DMS 273 treated with DMSO at 0.1 percent for 48 hours (cell line): ENCODE results near the gene BCAS2.
"Not testable (repeated sequence)": the region's sequence is repeated elsewhere in the genome, so short reads cannot be mapped to it uniquely, and the experiment has no call there.

Experiments used
- DNase-seq: peaks from one replicate; lab custom pipeline; 2025; lab: John Stamatoyannopoulos, UW

The BCAS2 gene

DNA sequence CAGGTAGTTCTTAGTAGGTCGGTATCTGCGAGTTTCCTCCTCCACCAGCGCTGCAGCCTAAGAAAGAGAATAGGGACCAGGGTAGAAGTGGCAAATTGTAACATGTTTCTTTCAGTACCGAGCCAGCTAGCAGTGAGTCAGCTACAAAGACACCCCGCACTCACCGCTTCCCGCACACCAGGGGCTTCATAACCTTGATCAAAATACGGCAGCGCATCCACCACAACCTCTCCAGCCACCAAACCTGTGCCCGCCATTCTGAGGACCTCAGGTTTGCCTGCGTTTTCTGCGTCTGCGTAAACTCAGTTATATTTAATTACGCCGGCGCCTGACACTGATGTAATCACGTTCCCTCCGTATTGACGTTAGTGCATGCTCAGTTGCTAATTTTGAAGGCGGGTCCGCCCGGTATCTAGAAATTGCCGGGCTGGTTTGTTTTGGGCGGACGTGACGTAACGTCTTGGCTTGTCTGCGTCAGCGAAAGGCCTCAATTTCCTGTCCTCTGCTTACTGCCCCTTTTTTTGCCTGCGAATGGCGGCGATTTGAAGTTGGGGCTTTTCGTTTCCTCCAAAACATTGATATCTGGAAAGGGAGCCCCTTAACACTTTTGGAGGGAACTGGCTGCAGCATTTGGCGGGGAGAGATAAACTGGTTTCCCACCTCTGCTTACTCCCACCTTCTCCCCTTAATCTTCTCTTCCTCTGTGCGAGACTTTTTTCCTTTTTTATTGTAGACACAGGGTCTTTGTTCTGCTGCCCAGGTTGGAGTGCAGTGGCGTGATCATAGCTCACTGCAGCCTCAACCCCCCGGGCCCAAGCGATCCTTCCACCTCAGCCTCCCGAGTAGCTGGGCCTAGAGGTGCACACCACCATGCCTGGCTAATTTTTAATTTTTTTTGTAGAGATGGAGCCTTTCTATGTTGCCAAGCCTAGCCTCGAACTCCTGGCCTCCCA lies at the start of gene BCAS2:
Gene BCAS2 (minus strand): TSS at position 281 of the 953 bp plus-strand sequence. CDS start 24 bp downstream, at position 257.
- DNase-seq: peak; percentile 96

DNA sequence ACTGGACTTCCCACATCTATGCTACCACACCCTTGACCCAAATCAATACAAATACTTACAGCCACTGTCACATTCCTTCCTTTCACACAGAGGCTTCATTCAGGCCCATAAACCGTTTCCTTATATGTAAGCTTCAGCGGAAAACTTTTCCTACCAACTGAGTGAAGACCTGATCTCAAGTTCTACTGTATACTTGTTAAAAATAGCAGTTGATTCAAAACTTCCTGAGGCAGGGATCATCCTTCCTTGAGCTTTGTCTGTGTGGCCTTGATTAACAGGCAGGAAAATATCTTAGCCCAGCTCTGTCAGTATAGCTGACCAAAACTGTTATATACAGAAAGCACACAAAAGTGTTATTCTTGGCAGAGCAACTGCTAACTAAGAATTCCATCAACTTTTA lies 45.7 kb upstream of the BCAS2 start:
- no peak for DNase-seq

DNA sequence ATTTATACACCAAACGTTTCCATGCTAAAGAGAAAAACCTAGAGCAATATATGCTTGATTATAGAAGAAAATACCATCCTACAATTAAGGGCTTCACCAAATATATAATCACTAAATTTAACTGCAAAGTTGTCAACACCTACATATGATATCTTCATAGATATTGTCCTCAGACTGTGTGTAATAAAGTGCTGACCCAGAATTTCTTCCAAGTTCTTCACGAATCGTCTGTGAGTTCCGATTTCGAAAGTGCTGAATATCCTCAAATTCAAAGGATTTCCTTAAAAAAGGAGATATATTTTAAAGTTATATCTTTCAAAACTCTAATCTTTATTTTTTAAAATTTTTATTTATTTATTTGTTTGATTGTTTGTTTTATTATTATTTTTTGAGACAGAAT lies 41.9 kb upstream of the BCAS2 start:
- no peak for DNase-seq

DNA sequence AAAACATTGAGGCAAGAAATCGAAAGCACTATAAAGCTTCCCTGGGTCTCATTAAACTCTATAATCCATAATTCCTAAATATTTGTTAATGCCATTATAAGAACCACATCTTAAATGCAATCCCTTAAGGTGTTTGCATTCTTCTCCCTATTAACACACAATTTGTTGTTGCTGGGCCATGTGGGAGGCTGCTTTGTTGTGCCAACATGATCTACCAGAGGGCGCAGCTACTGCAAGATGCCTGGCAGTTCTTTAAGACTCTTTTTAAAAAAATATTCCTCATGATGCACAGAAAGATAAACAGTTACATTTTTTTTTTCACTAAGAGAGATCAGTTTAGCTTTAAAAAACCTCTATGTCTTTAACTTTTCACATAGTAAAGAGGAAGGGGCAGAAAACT lies 39.0 kb upstream of the BCAS2 start:
- DNase-seq: no peak

DNA sequence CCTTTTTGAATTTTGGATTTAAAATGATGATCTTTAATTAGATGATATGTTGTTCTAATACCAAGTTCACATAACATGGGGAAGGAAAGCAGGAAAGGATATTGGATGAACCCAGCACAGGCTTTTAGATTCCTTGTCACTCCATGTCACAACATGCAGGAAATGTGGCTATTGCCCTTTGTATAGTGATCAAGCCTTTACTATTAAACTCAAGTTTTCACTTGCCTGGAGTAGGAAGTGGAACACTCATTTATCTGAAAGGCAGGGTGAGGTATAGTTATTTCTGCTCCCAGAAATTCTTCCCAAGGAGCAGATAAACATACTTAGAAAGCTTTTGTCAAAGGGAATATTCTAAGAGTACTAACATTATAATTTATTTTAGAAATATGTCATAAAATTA lies 37.2 kb upstream of the BCAS2 start:
- DNase-seq: no peak

DNA sequence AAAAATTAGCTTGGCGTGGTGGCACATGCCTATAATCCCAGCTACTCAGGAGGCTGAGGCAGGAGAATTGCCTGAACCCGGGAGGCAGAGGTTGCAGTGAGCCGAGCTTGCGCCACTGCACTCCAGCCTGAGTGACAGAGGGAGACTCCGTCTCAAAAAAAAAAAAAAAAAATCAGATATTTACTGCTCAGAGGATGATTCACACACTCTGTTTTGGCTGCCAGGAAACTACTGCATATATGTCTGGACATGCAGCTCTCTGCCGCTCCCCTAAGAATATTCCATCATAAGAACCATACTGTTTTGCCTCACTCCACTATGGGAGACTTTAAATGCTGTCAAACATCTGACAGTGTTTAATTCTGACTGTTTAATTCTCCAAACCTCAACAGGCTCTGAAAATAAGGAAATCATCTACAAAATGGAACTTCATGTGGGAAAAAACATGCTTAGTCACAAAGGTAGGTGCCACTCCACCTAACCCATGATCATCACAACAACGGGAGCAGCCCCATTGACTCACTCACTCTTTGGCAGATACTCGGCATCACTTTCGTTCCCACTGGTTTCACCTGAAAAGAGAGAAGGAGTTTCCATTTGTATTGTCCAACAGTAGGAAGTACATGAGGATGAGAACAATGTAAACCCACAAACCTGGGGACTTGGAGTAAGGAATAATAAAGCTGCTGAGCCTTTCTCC lies 29.3 kb upstream of the BCAS2 start:
- DNase-seq: no peak

DNA sequence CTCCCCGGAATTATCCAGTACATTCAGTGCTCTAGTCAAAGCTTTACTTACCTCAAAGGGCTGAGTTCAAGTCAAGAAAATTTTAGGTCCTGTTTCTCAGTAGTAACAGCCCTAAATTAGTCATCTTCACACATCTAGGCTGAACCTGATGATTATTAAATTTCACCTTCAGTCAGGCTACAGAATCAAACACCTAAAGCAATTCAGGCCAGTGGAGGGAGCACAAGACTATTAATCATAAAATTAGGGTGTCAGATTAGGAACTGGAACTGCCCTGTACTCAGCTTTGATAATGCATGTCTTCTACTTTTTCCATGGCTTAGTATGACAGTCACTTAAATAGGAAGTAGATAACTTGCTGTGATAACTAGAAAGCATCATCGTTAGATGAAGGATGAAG lies 28.4 kb upstream of the BCAS2 start:
- no peak for DNase-seq

DNA sequence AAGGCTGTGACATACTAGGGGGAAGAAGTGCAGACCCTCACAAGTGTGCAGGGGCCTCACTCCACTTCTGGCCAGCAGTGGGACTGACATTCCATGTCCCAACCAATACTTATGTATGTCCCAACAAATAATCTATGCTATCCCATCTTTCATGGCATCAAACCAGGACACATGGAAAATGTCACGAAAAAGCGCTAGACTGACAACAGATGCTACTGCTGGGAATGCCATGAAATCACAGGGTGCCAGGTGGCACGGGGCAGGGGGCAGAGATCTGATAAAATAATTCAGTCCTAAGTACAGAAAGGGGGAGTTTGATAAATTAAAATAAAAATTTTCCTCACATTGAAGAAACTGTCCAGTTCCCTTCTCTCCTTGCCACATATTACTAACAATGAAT lies 27.6 kb upstream of the BCAS2 start:
- peak; percentile 3 for DNase-seq

DNA sequence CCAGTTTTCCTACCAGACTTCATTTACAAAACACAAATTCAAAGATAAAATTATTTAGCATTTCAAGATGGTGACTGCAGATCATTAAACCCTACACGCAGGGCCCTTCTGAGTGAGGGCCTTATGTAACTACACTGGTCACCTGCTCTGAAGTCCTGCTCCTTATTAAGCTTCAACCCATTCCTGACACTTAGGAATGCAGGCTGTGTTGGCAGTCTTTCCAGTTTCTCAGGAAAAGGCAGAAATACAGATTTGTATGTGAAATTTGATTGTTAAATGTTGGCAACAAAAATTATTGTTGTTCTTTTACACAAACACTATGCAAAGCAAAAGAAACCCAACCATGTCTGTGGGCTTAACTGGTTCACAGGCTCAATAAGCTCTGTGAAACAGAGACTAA lies 25.8 kb upstream of the BCAS2 start:
- no peak for DNase-seq

DNA sequence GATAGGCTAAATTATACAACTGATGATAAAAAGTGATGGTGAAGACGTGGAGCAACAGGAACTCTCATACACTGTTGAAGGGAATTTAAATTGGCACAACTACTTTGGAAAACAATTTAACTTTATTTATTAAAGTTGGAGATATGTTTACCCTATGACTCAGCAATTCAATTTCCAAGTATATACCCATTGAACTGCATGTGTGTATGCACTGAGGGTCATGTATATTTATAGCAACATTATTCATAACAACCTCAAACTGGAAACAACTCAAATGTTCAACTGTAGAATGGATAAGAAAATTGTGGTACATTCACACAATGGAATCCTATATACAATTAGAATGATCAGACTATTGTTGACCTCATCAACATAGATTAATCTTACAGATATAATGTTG lies 16.5 kb upstream of the BCAS2 start:
- no peak for DNase-seq

DNA sequence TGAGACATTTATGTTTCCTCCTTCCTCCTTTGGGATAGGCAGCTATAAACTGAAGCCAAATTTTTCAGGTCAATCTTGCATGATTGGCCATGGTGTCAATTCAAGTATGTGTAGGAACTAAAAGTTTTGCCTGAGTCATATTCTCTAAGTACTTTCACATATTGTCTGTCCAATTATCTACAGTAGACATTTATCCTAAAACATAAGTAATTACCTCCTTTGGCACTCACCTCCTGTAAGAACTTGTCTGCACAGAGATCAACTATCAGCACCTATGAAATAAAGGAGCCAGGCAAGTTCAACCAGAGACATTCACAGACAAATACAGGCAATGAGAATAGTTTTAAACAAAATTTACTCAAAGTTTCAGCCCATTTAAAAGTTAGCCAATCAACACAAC lies 14.2 kb upstream of the BCAS2 start:
- no peak for DNase-seq

DNA sequence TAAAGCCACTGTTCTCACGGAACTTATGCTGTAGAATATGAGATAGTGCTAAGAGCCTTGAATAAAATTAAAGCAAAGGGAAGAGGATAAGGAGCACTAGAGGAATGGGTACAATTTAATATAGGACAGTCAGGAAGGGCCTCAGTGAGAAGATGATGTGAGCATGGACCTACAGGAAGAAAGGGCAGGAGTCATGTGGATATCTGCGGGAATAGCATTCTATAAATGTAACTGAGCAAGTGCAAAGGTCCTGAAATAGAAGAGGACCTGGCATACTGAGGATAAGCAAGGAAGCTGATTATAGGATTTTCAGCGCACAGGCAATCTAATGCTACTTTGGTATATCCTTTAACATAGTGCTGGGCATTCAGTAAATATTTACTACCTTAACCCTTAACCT lies 12.6 kb upstream of the BCAS2 start:
- no peak for DNase-seq

DNA sequence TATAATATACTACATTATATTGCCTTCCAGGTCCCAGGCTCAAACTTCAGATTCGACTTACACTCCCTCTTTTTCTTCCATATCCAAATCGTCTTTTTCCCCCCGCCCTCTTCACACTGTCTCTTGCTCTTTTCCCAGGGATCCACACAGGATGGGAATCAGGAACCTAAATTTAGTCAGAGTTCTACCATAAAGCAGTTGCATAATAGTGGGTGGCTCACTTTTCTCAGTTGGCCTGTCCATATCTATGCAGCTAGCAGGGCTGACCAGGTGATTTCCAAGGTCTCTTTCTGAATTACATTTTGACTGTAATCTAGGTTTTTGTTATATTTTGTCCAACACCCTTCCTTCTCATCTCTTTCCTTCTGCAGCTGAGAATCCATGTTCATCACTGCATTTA lies 7.7 kb upstream of the BCAS2 start:
- no peak for DNase-seq

DNA sequence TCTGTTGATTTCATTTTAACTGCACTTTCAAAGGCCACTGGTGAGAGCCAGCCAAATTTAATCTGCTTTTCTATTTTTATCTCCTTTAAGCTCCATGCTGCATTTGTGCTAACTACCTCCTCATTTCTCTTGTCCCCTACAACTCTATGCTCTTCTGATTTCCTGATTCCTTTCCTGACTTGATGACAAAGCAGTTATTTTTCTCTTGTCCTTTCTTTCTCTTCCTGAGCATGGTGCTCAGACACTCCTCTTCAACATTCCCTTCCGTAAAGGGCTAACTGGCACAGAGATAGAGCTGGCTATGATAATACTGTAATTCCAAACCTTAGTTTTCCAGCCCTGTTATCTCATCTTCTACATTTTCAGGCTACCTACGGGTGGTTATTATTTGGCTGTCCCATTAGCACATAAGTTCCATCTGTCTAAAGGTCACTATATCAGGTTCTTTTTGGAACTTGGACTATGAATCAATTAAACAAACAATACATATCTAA lies 6.8 kb upstream of the BCAS2 start:
- peak; percentile 16 for DNase-seq

DNA sequence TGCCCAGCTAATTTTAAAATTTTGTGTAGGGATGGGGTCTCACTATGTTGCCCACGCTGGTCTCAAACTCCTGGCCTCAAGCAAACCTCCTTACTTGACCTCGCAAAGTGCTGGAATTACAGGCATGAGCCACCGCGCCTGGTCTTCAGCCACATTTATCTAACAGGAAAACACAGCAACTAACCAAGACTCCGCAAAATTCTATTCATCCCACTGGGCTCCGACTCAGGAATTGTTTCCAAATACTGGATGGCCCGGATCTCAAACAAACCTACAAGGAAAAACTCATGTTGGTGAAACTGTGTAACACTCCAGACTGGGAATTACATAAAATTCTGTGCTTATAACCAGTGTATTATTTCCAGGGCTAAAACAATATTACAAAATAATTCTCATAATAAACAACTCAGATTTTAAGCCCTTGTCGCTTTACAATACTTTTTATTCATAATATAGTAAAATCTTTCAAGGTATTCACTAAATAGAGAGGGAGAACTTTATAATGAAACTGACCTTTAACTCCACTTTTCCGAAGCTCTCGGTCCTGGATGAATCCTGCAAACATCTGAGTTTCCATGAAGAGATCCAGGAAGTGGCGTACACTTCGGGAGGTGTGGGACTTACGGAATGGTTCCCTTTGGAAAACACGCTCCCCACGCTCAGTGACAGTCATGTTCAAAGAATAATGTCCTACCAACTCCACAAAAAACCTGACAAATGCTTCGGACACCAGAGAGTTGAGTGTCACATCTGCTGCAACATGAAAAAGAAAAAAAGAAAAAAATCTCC lies 6.0 kb upstream of the BCAS2 start:
- DNase-seq: no peak

DNA sequence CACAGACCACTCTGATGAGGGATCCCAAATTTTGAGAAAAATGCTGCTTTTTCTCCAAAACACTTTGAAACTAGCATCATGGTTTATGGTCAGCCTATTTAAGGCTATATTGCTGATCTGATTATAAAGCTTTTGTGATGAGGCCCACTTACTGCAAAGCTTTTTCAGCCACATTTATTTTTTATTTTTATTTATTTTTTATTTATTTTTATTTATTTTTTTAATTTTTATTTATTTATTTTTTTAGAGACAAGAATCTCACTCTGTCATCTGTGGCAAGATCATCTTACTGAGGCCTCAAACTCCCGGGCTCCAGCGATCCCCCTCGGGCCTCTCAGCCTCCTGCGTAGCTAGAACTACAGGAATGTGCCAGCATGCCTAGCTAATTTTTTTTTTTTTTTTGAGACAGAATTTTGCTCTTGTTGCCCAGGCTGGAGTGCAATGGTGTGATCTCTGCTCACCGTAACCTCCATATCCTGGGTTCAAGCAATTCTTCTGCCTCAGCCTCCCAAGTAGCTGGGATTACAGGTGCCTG lies 5.2 kb upstream of the BCAS2 start:
- DNase-seq: no peak

DNA sequence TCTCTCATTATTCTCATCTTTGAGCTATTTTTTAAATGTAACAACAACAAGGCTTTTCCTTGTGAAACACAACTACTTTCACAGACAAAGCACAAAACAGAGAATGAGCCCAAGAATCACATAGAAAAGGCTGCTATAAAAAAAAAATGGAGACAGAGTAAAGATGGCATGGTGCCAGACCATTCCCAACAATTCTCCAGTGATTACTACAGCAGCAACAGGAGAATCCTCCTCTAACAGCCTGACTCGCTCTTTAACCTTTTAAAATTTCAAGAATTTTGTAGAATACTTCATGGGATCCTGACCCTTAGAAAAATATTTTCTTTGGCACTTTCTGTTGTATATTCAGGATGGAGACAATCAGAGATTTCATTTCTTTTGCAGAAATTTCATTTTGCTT lies 3.8 kb upstream of the BCAS2 start:
- no peak for DNase-seq

DNA sequence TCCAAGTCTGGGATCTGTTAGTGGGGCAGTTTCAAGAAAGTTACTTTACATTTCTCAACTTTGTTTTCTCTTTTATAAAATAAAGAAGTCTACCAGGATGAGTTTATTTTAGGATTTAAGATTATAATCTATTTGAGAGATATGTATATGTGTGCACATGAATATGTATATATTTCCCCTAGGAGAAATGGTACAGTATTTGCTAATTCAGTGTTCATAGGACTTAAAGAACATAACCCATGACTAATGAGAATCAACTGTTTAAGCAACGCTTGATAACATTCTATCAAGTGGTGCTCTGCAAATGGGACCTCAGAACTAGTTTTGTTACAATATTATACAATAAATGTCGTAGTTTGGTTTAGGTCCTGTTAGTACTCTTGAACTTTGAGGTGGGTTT lies 7.0 kb downstream of the BCAS2 start:
- DNase-seq: no peak

DNA sequence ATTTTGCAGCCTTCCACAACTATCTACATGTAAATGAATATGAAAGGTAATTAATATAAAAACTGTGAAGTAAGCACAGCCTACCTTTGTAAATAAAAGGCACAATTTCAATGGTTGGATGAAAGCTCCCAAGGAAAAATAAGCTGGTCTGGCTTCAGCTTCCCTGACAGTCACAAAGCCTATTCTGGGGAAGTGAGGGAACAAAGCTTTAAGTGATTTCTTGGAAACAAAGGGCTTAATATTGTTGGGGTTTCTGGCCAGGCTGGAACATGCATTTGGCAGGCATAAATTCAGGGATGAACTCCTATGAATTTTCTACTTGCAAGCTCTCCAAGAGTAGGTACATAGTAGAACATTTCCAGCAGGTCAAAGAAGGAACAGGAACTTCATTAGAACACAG lies 17.3 kb downstream of the BCAS2 start:
- DNase-seq: no peak

DNA sequence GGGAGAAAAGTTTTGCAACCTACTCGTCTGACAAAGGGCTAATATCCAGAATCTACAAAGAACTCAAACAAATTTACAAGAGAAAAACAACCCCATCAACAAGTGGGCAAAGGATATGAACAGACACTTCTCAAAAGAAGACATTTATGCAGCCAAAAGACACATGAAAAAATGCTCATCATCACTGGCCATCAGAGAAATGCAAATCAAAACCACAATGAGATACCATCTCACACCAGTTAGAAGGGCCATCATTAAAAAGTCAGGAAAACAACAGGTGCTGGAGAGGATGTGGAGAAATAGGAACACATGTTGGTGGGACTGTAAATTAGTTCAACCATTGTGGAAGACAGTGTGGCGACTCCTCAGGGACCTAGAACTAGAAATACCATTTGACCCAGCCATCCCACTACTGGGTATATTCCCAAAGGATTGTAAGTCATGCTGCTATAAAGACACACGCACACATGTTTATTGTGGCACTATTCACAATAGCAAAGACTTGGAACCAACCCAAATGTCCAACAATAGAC lies 18.4 kb downstream of the BCAS2 start:
- DNase-seq: not testable (repeated sequence)

DNA sequence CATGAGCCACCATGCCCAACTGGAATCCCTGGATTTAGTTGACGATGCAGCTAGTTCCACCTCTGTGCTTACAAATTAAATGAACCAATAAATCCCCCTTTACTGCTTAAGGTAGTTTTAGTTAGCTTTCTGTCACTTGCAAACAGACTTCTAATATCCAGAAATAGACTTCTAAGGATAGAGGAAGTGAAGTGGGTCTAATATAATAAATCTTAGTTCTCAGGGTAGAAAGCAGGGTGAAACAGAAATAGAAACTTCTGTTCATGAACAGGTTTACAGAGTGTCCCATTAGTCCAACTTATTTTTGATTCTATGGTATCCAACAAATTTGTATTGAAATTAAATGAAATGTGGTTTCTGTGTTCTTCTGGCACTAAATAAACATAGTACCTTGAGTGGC lies 20.1 kb downstream of the BCAS2 start:
- DNase-seq: no peak

DNA sequence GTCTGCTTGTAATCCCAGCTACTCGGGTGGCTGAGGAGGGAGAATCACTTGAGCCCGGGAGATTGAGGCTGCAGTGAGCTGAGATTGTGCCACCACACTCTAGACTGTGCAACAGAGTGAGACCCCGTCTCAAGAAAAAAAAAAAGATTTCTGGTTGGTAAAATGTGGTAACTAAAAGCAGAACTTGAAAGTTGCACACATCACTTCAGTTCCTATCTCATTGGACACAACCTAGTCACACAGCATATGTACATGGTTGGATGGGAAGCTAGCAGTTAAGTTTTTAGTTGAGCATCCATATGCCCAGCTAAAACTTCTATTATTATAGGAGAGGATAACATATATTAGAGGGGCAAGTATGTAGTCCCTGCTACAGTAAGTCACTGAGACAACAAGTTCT lies 22.1 kb downstream of the BCAS2 start:
- DNase-seq: no peak
